GM04504 (cell line): ENCODE measurements around the gene TMEM139.
"Not testable (repeated sequence)": the region's sequence is repeated elsewhere in the genome, so short reads cannot be mapped to it uniquely, and the experiment has no call there.

Experiments used
- DNase-seq: peaks from one replicate; pipeline ENCODE4 v3.0.0-alpha.2; 2012; ENCODE audit warnings: low read depth

Gene TMEM139

GRCh38 chr7:143259765-143260164, 25.0 kb upstream of the TMEM139 start:
- no peak for DNase-seq

GRCh38 chr7:143261901-143262300, 22.9 kb upstream of the TMEM139 start:
- no peak for DNase-seq

GRCh38 chr7:143263266-143264195, 21.2 kb upstream of the TMEM139 start, which contains the start of gene GSTK1:
TSS of gene GSTK1 (plus strand) at chr7:143263441. CDS start at chr7:143263514, 73 bp downstream.
- no peak for DNase-seq

GRCh38 chr7:143264196-143264568, 20.6 kb upstream of the TMEM139 start:
- not testable (repeated sequence) for DNase-seq

GRCh38 chr7:143265017-143265693, 19.6 kb upstream of the TMEM139 start:
- DNase-seq = no peak

- DNase-seq = no peak
Measured at GRCh38 chr7:143269251-143269650, 15.5 kb upstream of the TMEM139 start.

- DNase-seq = no peak
Measured at GRCh38 chr7:143271240-143271639, 13.5 kb upstream of the TMEM139 start.

- no peak for DNase-seq
Measured at GRCh38 chr7:143272871-143273270, 11.9 kb upstream of the TMEM139 start.

- peak; percentile 48 for DNase-seq
Measured at GRCh38 chr7:143279186-143280098, 5.3 kb upstream of the TMEM139 start.

- DNase-seq = no peak
Measured at GRCh38 chr7:143280160-143280559, 4.6 kb upstream of the TMEM139 start.

- DNase-seq = no peak
Measured at GRCh38 chr7:143280566-143280965, 4.2 kb upstream of the TMEM139 start.

- DNase-seq = no peak
Measured at GRCh38 chr7:143281529-143281928, 3.2 kb upstream of the TMEM139 start.

GRCh38 chr7:143282124-143282523, 2.6 kb upstream of the TMEM139 start:
- DNase-seq = no peak

GRCh38 chr7:143283381-143283780, 1.4 kb upstream of the TMEM139 start:
- DNase-seq = no peak

- DNase-seq = no peak
Measured at GRCh38 chr7:143285470-143285778, 666 bp downstream of the TMEM139 start.

- DNase-seq = no peak
Measured at GRCh38 chr7:143285806-143286521, 1.2 kb downstream of the TMEM139 start.

- DNase-seq = no peak
Measured at GRCh38 chr7:143286522-143286890, 1.7 kb downstream of the TMEM139 start.

- DNase-seq = no peak
Measured at GRCh38 chr7:143287339-143287934, 2.7 kb downstream of the TMEM139 start.

GRCh38 chr7:143287935-143288826, 3.4 kb downstream of the TMEM139 start, which contains the start of gene CASP2:
TSS of gene CASP2 (plus strand) at chr7:143288351. CDS start at chr7:143288456, 105 bp downstream.
- peak; percentile 94 for DNase-seq

- DNase-seq = no peak
Measured at GRCh38 chr7:143288836-143289235, 4.1 kb downstream of the TMEM139 start.
